Central memory CD8-positive, alpha-beta T cell (primary cell): ENCODE results near the gene DCP1B.

Experiments used
- ATAC-seq: fragments of 150-1000 bp; cut with Tn5 transposase; replicated peaks from 2 replicates; pipeline ENCODE4 v1.10.0; 2022; ENCODE audit warnings: mild to moderate bottlenecking, moderate FRiP score, moderate number of reproducible peaks; ENCODE audit not compliant: poor library complexity, severe bottlenecking; ENCODE audit errors: extremely low read depth
- DNase-seq, 2 donors: peaks; one replicate each; pipeline ENCODE4 v3.0.0; 2021; ENCODE audit warnings: low spot score in 2 of 2
- H3K27ac Mint-ChIP-seq: one replicate; pipeline ENCODE4 v1.8.0; 2022; ENCODE audit warnings: low read depth, mild to moderate bottlenecking, moderate library complexity, mixed read lengths
- H3K27me3 Mint-ChIP-seq: one replicate; pipeline ENCODE4 v1.8.0; 2022; ENCODE audit warnings: mixed read lengths
- H3K36me3 Mint-ChIP-seq: one replicate; pipeline ENCODE4 v1.8.0; 2022; ENCODE audit warnings: mild to moderate bottlenecking, moderate library complexity, mixed read lengths; ENCODE audit not compliant: insufficient read depth
- H3K4me1 Mint-ChIP-seq: one replicate; pipeline ENCODE4 v1.8.0; 2022; ENCODE audit warnings: mixed read lengths
- H3K4me3 Mint-ChIP-seq: one replicate; pipeline ENCODE4 v1.8.0; 2022; ENCODE audit warnings: mild to moderate bottlenecking, moderate library complexity, mixed read lengths
- H3K9me3 Mint-ChIP-seq: one replicate; pipeline ENCODE4 v1.8.0; 2022; ENCODE audit warnings: mixed read lengths

DCP1B gene

GRCh38 chr12:1916371-1917171, 87.7 kb downstream of the DCP1B start:
- H3K27ac Mint-ChIP-seq: no peak overlapping the region
- no peak overlapping the region for H3K4me3 Mint-ChIP-seq

GRCh38 chr12:1915082-1915968, 88.9 kb downstream of the DCP1B start:
- peaks cover 21% of the 10 kb centered on the region for H3K4me1 Mint-ChIP-seq
- H3K4me3 Mint-ChIP-seq: peak overlapping the region; percentile 55
- peaks cover 20% of the 10 kb centered on the region for H3K27me3 Mint-ChIP-seq
- DNase-seq (peak; percentile 15 to 20), ATAC-seq (peak; percentile 86)
- H3K9me3 Mint-ChIP-seq: no peaks in the 10 kb centered on the region
- peaks cover 3% of the 10 kb centered on the region for H3K36me3 Mint-ChIP-seq
- H3K27ac Mint-ChIP-seq: peak overlapping the region; percentile 47

More at GRCh38 chr12:1916371-1917171, 87.7 kb downstream of the DCP1B start:
- Mint-ChIP-seq H3K27me3 (peaks cover 20% of the 10 kb centered on the region), H3K9me3 (no peaks in the 10 kb centered on the region), H3K4me1 (peaks cover 21% of the 10 kb centered on the region), H3K36me3 (peaks cover 3% of the 10 kb centered on the region)
- ATAC-seq (no peak), DNase-seq (peak in 1 of 2 donors; percentile 9)

- H3K27me3 Mint-ChIP-seq: peaks cover 20% of the 10 kb centered on the region
- H3K4me3 Mint-ChIP-seq: peak overlapping the region; percentile 4
- H3K4me1 Mint-ChIP-seq: peaks cover 21% of the 10 kb centered on the region
- H3K27ac Mint-ChIP-seq: peak overlapping the region; percentile 47
- DNase-seq (peak in 1 of 2 donors; percentile 7), ATAC-seq (no peak)
- H3K9me3 Mint-ChIP-seq: no peaks in the 10 kb centered on the region
- peaks cover 3% of the 10 kb centered on the region for H3K36me3 Mint-ChIP-seq
Measured at GRCh38 chr12:1914114-1914911, 89.9 kb downstream of the DCP1B start.

GRCh38 chr12:1913377-1914113, 90.7 kb downstream of the DCP1B start:
- H3K4me1 Mint-ChIP-seq: peaks cover 21% of the 10 kb centered on the region
- H3K9me3 Mint-ChIP-seq: no peaks in the 10 kb centered on the region
- H3K36me3 Mint-ChIP-seq: peaks cover 3% of the 10 kb centered on the region
- H3K4me3 Mint-ChIP-seq: no peak overlapping the region
- ATAC-seq: no peak
- H3K27me3 Mint-ChIP-seq: peaks cover 20% of the 10 kb centered on the region
- no peak overlapping the region for H3K27ac Mint-ChIP-seq
- DNase-seq: peak; percentile 8 to 9

GRCh38 chr12:1912580-1913376, 91.5 kb downstream of the DCP1B start:
- no peaks in the 10 kb centered on the region for H3K9me3 Mint-ChIP-seq
- peaks cover 3% of the 10 kb centered on the region for H3K36me3 Mint-ChIP-seq
- peaks cover 23% of the 10 kb centered on the region for H3K4me1 Mint-ChIP-seq
- no peak overlapping the region for H3K4me3 Mint-ChIP-seq
- no peak for ATAC-seq
- DNase-seq: peak; percentile 5 to 9
- H3K27me3 Mint-ChIP-seq: peaks cover 22% of the 10 kb centered on the region
- H3K27ac Mint-ChIP-seq: no peak overlapping the region

GRCh38 chr12:1911598-1912575, 92.4 kb downstream of the DCP1B start:
- no peak overlapping the region for H3K27ac Mint-ChIP-seq
- peaks cover 29% of the 10 kb centered on the region for H3K27me3 Mint-ChIP-seq
- peak; percentile 7 to 8 for DNase-seq
- no peak for ATAC-seq
- peaks cover 3% of the 10 kb centered on the region for H3K36me3 Mint-ChIP-seq
- no peaks in the 10 kb centered on the region for H3K9me3 Mint-ChIP-seq
- peaks cover 25% of the 10 kb centered on the region for H3K4me1 Mint-ChIP-seq
- no peak overlapping the region for H3K4me3 Mint-ChIP-seq

- no peak overlapping the region for H3K4me3 Mint-ChIP-seq
- peaks cover 27% of the 10 kb centered on the region for H3K27me3 Mint-ChIP-seq
- DNase-seq: no peak
- H3K4me1 Mint-ChIP-seq: peaks cover 13% of the 10 kb centered on the region
- peaks cover 11% of the 10 kb centered on the region for H3K9me3 Mint-ChIP-seq
- no peak for ATAC-seq
- H3K27ac Mint-ChIP-seq: no peak overlapping the region
- H3K36me3 Mint-ChIP-seq: peaks cover 3% of the 10 kb centered on the region
Measured at GRCh38 chr12:1910468-1910867, 93.8 kb downstream of the DCP1B start.

GRCh38 chr12:1908758-1909157, 95.5 kb downstream of the DCP1B start:
- peaks cover 11% of the 10 kb centered on the region for H3K9me3 Mint-ChIP-seq
- ATAC-seq: no peak
- peaks cover 3% of the 10 kb centered on the region for H3K36me3 Mint-ChIP-seq
- no peak overlapping the region for H3K4me3 Mint-ChIP-seq
- peaks cover 24% of the 10 kb centered on the region for H3K27me3 Mint-ChIP-seq
- H3K27ac Mint-ChIP-seq: no peak overlapping the region
- no peak for DNase-seq
- H3K4me1 Mint-ChIP-seq: peaks cover 5% of the 10 kb centered on the region

GRCh38 chr12:1907652-1908611, 96.3 kb downstream of the DCP1B start:
- H3K27ac Mint-ChIP-seq: no peak overlapping the region
- peaks cover 15% of the 10 kb centered on the region for H3K9me3 Mint-ChIP-seq
- peaks cover 5% of the 10 kb centered on the region for H3K4me1 Mint-ChIP-seq
- H3K4me3 Mint-ChIP-seq: peak overlapping the region; percentile 57
- ATAC-seq: no peak
- peak; percentile 13 for DNase-seq
- peaks cover under 1% of the 10 kb centered on the region for H3K36me3 Mint-ChIP-seq
- H3K27me3 Mint-ChIP-seq: peaks cover 21% of the 10 kb centered on the region

- Mint-ChIP-seq H3K9me3 (peaks cover 26% of the 10 kb centered on the region), H3K36me3 (no peaks in the 10 kb centered on the region), H3K27me3 (peaks cover 35% of the 10 kb centered on the region), H3K27ac (no peak overlapping the region), H3K4me3 (no peak overlapping the region), H3K4me1 (peaks cover 5% of the 10 kb centered on the region)
- DNase-seq (peak in 1 of 2 donors; percentile 3), ATAC-seq (no peak)
Measured at GRCh38 chr12:1906579-1906978, 97.7 kb downstream of the DCP1B start.
